Osteocyte (in vitro differentiated cells): Measurements from ENCODE around the gene ERICH6. TPM values are rescaled to one million over a fixed set of nuclear protein-coding genes. Genes with fewer than 3 reads are reported as not detected.

Experiments
- DNase-seq: peaks from one replicate; pipeline ENCODE4 v3.0.0; 2021; ENCODE audit warnings: mixed read lengths; ENCODE audit not compliant: unreplicated experiment; ENCODE audit errors: extremely low spot score
- H3K27ac Mint-ChIP-seq: one replicate; pipeline ENCODE4 v1.8.0; 2021; ENCODE audit warnings: mild to moderate bottlenecking, mixed read lengths; ENCODE audit not compliant: unreplicated experiment
- H3K27me3 Mint-ChIP-seq: one replicate; pipeline ENCODE4 v1.8.0; 2021; ENCODE audit warnings: mixed read lengths; ENCODE audit not compliant: unreplicated experiment
- H3K36me3 Mint-ChIP-seq: one replicate; pipeline ENCODE4 v1.8.0; 2021; ENCODE audit warnings: mixed read lengths; ENCODE audit not compliant: unreplicated experiment
- H3K4me1 Mint-ChIP-seq: one replicate; pipeline ENCODE4 v1.8.0; 2021; ENCODE audit warnings: mixed read lengths; ENCODE audit not compliant: unreplicated experiment
- H3K4me3 Mint-ChIP-seq: one replicate; pipeline ENCODE4 v1.8.0; 2021; ENCODE audit warnings: mild to moderate bottlenecking, moderate library complexity, mixed read lengths; ENCODE audit not compliant: unreplicated experiment
- H3K9me3 Mint-ChIP-seq: one replicate; pipeline ENCODE4 v1.8.0; 2021; ENCODE audit warnings: mixed read lengths; ENCODE audit not compliant: unreplicated experiment
- CTCF ChIP-seq: fragments of 200-600 bp; sonication (generic); IDR thresholded peaks from 2 replicates; pipeline ENCODE4 v1.5.0; 2021; ENCODE audit warnings: antibody characterized with exemption, mild to moderate bottlenecking, moderate library complexity
- total RNA-seq: library from RNA; stranded (reverse); gene quantifications from 2 replicates; pipeline ENCODE4 v1.2.1, GENCODE V29; 2021

Gene ERICH6
- total RNA-seq, 1 donor from 2014 or later, result 0.83 TPM

GRCh38 chr3:150727653-150728502 lies 24.2 kb upstream of the ERICH6 start:
- no peaks in the 10 kb centered on the region for H3K27me3 Mint-ChIP-seq
- H3K4me3 Mint-ChIP-seq, result no peak overlapping the region
- TF ChIP-seq CTCF, result no peak
- DNase-seq, result no peak
- no peaks in the 10 kb centered on the region for H3K9me3 Mint-ChIP-seq
- H3K4me1 Mint-ChIP-seq, result no peaks in the 10 kb centered on the region
- H3K36me3 Mint-ChIP-seq, result no peaks in the 10 kb centered on the region
- H3K27ac Mint-ChIP-seq, result no peak overlapping the region

DNA sequence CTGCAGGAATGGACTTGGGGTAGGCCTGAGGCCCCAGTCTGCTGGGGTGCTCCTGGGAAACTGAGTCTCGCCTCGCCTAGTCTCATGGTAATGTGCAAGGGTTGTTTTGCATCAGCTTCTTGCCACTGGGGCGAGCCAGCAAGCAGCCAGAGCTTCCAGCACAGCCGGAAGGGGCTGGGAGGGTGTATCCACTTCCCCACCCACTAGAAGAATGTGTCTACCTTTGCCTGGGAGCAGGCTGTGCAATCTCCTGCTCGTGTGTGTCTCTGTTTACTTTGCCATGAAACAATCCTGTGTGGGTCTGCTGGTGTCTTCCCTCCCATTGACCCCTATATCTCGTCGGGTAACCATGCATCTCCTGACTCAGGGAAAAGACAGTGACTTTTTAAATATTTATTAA lies 21.8 kb upstream of the ERICH6 start:
- H3K4me3 Mint-ChIP-seq, result no peak overlapping the region
- H3K36me3 Mint-ChIP-seq, result no peaks in the 10 kb centered on the region
- DNase-seq, result no peak
- H3K27ac Mint-ChIP-seq, result no peak overlapping the region
- H3K27me3 Mint-ChIP-seq, result no peaks in the 10 kb centered on the region
- no peak for TF ChIP-seq CTCF
- H3K4me1 Mint-ChIP-seq, result no peaks in the 10 kb centered on the region
- H3K9me3 Mint-ChIP-seq, result no peaks in the 10 kb centered on the region

GRCh38 chr3:150723946-150724345 lies 20.2 kb upstream of the ERICH6 start:
- H3K4me1 Mint-ChIP-seq, result no peaks in the 10 kb centered on the region
- no peaks in the 10 kb centered on the region for H3K36me3 Mint-ChIP-seq
- no peak for DNase-seq
- TF ChIP-seq CTCF, result no peak
- H3K4me3 Mint-ChIP-seq, result no peak overlapping the region
- H3K27ac Mint-ChIP-seq, result no peak overlapping the region
- H3K9me3 Mint-ChIP-seq, result no peaks in the 10 kb centered on the region
- no peaks in the 10 kb centered on the region for H3K27me3 Mint-ChIP-seq

DNA sequence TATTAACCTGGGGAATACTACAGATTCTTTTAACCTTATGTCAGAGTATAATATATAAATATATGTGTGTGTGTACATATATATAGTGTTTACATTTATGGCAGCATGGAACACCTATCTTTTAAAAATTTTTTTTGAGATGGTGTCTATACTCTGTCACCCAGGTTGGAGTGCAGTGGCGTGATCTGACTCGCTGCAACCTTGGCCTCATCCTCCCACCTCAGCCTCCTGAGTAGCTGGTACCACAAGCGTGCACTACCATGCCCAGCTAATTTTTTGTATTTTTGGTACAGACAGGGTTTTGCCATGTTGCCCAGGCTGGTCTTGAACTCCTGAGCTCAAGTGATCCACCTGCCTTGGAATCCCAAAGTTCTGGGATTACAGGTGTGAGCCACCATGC lies 18.5 kb upstream of the ERICH6 start:
- no peak overlapping the region for H3K4me3 Mint-ChIP-seq
- H3K36me3 Mint-ChIP-seq, result no peaks in the 10 kb centered on the region
- TF ChIP-seq CTCF, result no peak
- H3K9me3 Mint-ChIP-seq, result no peaks in the 10 kb centered on the region
- no peak overlapping the region for H3K27ac Mint-ChIP-seq
- no peak for DNase-seq
- no peaks in the 10 kb centered on the region for H3K27me3 Mint-ChIP-seq
- no peaks in the 10 kb centered on the region for H3K4me1 Mint-ChIP-seq

- Mint-ChIP-seq H3K9me3 (peaks cover under 1% of the 10 kb centered on the region), H3K27ac (no peak overlapping the region), H3K27me3 (no peaks in the 10 kb centered on the region), H3K4me3 (no peak overlapping the region), H3K36me3 (no peaks in the 10 kb centered on the region), H3K4me1 (no peaks in the 10 kb centered on the region)
- peak; percentile 80 for TF ChIP-seq CTCF
- no peak for DNase-seq
These were observed 17.8 kb upstream of the ERICH6 start for GRCh38 chr3:150721285-150722130.
